GM19023 (cell line): ENCODE measurements around the gene CFP.
"Not testable (repeated sequence)": the region's sequence is repeated elsewhere in the genome, so short reads cannot be mapped to it uniquely, and the experiment has no call there.

ENCODE experiments used
- ATAC-seq: cut with Tn5 transposase; IDR thresholded peaks from one replicate; pipeline ENCODE4 v1.9.1; 2021; ENCODE audit warnings: mild to moderate bottlenecking, moderate library complexity; ENCODE audit not compliant: unreplicated experiment

The CFP gene

DNA sequence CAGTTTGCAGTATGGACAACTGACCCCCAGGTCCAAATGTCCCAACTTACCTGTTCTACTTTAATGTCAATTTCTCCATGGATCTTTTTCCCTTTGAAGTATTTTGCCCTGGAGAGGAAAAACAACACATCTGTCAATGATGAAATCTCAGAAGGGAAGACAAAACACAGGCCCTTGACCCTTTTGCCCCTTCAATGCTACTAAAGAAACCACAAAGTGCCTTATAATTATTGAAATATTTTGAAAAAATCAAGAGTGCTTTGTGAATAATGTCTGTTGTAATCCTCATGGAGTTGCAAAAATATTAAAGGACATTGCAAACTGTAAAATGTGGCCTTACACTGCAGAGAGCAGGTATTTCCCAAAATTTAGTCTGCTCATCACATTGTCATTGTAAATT, 22.6 kb downstream of the CFP start:
- ATAC-seq, result no peak

DNA sequence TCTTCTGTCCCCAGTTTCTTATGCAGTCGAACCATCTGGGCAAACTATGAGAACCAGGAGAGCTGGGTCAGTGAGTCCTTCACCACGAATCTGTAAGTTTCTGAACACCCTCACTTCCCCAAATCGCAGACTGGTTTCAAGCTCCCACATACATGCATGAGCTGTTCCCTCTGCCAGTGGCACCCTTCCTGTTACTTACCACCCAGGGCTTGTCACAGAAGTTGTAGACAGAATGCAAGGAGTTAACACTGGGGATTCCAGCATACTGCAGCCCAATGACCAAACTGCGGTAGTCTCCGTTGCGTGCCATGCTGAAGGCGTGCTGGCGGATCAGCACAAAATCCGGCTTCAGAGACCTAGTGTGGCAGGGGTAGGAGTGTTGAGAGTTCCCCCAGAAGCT, 24.7 kb downstream of the CFP start:
- no peak for ATAC-seq

DNA sequence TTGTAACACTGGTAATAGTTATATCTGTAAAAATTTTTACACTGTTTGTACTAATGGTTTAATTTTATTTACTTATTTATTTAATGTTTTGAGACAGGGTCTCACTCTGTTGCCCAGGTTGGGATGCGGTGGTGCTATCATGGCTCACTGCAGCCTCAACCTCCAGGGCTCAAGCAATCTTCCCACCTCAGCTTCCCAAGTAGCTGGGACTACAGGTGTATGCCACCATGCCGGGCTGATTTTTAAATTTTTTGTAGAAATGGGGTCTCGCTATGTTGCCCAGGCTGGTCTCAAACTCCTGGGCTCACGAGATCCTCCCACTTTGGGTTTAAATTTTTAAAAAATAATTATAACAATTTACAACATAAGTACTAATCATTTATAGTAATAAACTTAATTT, 26.6 kb downstream of the CFP start:
- ATAC-seq, result not testable (repeated sequence)

DNA sequence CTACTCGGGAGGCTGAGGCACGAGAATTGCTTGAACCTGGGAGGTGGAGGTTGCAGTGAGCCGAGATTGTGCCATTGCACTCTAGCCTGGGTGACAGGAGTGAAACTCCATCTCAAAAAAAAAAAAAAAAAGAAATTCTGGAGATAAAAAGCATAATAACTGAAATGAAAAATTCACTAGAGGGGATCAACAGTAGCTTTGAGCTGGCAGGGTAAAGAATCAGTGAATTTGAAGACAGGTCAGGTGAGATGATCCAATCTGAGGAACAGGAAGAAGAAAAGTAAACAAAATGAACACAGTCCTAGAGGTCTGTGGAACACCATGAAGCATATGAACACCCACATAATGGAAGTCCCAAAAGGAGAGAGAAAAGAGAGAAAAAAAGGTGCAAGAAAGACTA, 32.5 kb downstream of the CFP start:
- ATAC-seq, result no peak

DNA sequence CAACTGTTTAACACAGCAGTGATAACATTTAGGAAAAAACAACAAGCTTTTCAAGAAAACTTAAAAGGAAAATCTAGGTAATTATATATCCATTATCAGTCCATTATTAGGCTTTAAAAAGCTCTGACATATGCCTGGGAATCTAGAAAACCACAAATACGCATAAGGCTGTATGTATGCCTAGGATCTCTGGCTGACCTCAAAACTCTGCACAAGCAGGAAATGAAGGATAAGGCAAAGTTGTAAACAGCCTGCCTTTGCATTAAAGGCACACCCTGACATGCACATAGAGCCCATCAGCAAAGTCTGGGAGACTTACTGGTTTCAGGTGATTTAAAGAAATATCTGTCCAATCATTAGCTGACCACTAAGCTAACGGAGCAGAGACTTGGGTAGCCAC, 33.5 kb downstream of the CFP start:
- no peak for ATAC-seq

DNA sequence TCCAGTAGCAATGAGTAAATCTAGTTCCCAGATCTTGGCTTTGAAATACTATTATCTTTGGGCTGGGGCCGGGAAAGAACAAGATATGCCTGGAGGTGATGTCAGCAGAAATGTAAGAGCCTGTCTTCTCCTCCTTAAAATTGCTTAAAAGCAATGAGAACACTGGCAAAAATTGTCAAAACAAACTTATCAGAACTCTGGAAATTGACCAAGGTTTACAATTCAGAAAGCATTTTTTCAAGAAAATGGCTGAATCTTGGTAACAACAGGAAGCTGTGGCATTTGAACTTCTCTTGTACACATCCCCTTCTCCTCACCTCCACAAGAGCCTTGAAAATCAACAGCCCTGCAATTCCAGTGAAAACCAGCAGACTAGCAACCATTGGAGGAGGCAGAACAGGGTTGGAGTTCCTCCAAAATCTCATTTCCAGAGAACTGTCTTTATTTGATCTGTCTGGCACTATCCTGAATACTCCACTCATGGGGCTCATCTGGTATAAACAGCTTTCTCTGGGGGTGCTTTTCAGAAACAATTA, 33.9 kb downstream of the CFP start:
- no peak for ATAC-seq

DNA sequence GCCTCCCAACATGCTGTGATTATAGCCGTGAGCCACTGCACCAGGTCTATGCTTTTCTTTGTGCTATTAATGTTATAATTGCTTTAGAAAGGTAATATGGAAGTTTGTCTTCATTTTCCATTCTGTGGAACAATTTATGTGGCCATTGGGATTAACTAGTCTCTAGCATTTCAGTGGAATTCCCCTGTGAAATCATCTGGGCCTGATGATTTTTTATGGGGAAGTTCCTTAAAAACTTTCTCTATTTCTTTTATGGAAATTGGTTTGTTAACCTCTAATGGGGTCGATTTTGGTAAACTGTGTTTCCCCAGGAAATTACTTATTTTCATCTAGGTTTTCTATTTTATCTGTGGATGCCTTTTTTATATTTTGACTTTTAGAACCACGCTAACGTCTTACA, 36.2 kb downstream of the CFP start:
- ATAC-seq, result no peak

DNA sequence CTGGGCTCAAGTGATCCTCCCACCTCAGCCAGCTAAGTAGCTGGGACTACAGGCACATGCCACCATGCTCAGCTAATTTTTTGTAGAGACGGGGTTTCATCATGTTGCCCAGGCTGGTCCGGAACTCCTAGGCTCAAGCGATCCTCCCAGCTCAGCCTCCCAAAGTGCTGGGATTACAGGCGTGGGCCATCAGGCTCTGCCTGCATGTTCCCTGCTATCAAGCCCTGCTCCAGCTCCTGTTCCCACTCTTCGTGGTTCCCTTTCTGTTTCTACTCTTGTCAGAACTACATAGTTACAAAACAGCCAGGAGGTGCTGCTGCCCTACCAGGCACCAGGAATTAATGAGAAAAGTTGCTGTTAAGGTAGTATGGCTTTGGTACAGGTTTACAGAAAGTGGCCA, 38.7 kb downstream of the CFP start:
- no peak for ATAC-seq

DNA sequence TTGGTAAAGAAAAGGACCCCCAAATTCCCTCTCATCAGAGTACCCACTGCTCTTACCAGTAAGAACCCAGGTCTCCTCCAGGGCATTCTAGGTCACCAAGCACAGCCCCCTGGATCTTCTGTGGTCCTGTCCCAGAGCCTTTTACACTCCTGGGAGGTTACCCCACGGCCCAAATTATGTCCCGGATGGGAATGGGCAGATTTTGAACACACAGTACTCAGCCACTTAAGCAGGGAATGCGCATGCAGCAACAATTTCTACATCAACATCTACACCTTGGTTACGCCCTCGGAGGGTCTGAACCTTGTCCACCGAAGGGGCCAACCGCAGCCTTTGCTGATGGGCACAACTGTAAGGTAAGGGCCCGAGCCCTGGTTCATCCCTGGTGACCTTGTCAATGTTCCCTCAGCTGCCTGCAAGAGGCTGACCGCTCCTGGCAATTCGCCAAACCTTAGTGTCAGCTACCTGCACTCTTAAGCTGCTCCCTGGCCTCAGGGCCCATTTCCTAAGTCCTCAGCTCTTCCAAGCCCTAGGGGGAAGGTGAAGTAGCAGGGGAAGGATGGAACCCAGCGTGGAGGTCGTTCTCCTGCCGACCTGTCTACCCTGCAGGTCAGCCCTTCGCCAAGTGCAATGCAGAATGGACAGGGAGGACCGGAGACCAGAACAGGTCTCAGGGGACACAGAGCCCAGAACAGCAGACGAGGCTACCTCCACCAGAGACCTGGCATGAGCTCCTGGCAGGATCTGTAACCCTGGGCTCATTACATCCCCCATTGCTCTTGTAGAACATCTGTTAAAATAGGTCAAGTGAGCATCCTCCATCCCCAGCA, 41.6 kb downstream of the CFP start:
- no peak for ATAC-seq

DNA sequence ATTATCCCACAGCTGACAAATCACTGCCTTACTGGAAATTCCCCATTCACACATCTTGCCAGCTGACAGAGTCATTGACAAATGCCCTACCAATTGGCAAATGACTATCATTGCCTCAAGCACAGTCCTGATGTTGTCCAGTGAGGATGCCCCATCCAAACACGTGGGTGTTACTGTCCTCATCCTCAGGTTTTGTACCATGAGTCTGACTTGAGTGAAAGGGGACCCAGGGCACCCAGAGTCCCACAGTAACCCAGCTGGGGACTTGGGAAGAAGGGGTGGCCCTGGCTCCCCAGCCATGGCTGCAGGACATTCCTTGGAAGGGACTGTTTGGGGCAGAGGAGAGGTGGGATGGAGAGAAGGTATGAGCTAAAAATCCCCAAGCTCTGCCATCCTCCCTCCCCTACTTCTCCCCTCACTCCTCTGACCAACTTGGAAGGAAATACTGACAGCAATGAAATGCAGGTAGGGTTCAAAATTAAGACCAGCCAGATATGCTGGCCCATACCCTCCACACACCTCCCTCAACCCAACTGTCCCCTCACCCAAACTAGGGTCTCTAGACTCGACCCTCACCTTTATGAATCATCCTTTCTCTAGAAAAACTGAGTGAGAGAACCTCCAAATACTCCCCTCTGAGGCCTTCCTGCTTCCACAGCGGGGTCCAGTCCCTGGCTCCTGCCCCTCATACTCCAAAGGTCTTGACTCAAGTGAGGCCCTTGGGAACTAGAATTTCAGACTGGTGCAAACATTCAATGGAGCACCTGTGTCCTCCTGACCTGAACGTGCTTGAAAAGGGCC, 42.4 kb downstream of the CFP start:
- no peak for ATAC-seq

DNA sequence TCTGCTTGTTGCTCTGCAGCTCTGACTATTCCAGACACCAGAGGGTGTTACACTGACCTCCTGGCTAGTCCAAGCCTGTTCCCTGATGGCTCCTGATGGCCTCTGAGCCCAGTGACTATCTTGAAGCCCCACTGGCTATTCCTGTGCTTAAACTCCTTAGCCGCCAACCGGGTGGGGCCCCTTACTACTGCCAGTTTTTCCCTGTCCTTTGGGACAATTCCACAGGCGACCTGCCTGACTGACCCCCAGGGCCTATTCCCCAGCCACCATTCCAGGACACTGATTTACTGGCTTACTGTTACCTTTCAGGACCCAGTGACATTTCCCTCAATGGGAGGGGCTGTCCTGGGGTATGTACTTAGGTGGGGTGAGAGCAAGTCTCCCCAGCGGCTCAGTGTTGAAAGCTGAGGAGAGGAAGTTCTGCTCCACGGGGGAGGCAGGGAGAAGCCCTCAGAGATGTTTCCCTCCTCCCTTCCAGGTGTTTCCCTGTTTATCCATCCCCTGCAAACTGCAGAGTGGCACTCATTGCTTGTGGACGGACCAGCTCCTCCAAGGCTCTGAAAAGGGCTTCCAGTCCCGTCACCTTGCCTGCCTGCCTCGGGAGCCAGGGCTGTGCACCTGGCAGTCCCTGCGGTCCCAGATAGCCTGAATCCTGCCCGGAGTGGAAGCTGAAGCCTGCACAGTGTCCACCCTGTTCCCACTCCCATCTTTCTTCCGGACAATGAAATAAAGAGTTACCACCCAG, 43.5 kb downstream of the CFP start:
- ATAC-seq, result no peak

DNA sequence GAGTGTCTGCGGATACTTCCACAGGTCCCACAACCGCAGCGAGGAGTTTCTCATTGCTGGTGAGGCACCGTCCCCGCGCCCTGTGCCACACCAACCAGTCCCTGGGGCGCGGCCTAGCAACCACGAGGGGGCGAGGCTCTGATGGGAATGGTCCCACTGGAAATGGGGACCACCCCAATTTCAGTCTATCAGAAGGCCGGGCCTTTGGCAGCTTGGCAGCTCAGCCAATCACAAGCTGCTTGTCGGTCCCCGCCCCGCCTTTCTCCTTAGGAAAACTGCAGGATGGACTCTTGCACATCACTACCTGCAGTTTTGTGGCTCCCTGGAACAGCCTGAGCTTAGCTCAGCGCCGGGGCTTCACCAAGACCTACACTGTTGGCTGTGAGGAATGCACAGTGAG, 44.5 kb downstream of the CFP start:
- ATAC-seq, result no peak

DNA sequence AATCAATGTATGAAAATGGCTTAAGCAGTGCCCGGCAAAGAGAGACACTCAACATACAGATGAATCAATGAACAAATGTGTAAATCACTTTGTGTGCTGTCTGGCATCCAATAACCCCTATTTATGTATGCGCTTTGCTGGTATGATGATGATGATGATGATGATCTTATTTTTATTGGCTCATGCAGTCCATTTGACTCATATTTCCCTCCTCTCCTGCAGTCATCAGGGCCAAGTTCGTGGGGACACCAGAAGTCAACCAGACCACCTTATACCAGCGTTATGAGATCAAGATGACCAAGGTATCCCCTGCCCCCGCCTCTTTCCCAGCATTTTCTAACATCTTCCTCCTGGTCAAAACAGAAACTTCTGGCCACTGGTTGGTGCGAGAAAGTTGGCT, 45.0 kb downstream of the CFP start:
- no peak for ATAC-seq

DNA sequence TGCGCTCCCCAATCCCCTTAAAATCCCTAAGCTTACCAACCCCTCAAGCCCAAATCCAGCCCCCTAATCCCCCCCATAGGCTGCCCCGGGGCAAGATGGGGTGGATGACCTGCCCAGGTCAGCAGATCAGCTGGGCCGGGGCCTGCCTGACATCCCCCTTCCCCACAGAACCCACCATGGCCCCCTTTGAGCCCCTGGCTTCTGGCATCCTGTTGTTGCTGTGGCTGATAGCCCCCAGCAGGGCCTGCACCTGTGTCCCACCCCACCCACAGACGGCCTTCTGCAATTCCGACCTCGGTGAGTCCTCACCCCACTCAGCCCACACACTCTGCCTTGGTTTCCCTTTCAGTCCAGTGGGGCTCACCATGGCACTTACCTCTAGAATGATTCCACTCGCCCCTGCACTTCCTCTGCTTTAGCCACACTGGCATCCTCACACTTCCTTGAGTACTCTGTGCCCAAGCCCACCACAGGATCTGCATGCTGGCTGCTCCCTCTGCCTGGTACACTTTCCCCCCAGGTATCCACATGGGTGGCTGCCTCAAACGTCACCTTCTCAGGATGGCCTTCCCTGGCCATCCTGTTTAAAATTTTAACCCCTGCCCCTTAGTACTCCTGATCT, 46.4 kb downstream of the CFP start:
- ATAC-seq, result no peak

DNA sequence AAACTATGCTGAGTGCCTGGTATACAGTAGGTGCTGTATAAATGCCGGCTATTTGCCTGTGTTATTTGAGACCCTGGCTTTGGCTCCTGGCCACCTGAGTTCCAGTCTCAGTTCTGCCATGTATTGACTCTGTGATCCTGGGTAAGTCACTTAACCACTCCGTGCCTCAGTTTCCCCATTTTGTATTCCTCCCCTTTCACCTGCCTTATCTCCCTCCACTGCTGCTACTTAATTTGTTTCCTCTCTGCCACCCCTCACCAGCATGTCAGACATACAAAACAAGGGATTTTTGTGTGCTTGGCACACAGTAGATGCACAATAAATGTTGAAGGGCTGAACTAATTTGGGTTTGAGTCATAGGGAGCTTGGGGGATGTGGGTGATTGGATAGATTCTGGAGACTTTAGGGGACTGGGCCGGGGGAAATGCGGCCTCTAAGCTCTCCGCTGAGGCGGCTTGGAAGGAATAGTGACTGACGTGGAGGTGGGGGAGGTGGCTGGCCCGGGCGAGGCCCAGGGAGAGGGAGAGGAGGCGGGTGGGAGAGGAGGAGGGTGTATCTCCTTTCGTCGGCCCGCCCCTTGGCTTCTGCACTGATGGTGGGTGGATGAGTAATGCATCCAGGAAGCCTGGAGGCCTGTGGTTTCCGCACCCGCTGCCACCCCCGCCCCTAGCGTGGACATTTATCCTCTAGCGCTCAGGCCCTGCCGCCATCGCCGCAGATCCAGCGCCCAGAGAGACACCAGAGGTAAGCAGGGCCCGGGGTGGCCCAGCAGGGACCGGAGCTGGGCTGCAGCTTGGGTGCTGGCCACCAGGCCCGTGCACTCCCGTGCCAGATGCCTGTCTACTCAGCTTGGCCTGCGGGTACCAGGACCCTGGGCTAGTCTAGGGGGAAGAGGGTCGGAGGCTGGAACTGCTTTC, 47.7 kb downstream of the CFP start, which contains the start of gene TIMP1:
TSS of gene TIMP1 (plus strand) at position 706 of the 917 bp plus-strand sequence. CDS start 980 bp downstream, outside the sequence.
- ATAC-seq, result peak; percentile 75

DNA sequence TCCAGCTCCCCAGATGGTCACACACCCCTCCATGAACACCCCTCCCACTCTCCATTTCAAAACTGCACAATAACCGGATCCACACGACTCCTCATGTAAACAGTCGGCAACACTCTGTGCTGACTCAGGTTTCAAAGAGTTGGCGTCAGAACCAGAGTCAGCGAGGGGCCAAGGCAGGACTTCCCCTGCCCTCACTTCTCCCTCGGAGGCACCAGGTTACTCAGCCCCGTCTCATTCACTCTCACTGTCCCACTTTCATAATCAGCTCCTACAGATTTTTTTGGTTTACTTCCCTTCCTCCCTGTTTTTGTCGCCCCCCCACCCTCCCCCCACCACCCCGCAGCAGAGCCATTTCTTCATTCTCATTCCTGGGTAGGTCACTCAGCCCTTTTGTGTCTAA, 50.2 kb downstream of the CFP start:
- ATAC-seq, result no peak

DNA sequence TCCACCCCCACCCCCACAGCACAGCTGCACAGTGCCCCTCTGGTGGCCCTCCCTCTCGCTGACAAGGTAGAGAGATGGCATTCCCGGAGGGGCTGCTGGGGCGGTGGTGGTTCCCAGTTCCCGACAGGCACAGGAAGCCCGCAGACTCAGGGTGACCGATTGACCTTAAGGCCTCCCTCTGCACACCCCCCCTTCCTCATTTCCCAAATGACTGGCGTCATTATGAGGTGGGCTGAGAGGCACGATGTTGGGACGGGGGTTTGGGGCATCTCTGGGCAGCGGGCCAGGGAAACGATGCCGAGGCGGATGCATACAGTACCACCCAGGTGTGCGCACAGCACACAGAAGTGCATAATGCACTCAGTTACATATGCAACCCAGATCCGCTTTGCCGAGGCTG, 51.0 kb downstream of the CFP start:
- ATAC-seq, result no peak

DNA sequence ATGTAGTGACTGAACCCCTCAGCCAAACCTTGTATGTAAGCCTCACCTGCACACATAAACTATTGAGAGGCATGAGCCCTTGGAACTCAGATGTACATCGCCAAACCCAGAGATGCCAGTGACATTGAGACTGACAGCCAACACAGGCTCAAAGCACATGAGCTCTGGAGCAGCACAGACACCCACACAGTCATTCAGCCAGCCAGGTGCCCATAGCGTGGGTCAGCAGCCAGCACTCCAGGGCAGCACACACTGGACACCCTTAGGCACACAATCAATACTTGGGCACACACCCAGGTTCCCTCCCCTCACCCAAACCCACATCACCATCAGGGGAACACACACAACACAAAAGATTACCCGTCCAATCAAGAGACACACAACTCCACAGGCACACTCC, 51.8 kb downstream of the CFP start:
- no peak for ATAC-seq

DNA sequence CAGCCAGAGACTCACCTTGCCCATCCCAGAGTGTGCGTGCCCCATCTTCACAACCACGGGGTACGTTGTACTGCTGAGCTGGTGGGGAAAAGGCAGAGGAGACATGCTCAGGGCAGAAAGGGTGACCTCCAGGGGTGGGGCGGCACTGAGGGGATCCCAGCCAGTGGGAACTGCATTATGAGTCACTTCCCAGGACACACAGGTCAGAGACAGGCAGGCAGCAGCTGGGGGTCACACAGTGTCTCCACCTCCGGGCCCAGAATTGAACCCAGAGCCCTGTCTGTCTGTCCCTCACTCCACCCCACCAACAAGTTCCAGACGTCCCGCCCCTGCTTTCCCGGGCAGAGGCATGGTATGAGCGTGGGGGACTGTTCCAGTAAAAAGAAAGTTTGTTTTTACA, 52.3 kb downstream of the CFP start:
- ATAC-seq, result no peak
